HG03432 (cell line): ENCODE measurements around the gene OPRL1.

ENCODE experiments used
- ATAC-seq: cut with Tn5 transposase; IDR thresholded peaks from one replicate; pipeline ENCODE4 v1.9.1; 2021; ENCODE audit warnings: mild to moderate bottlenecking, moderate library complexity; ENCODE audit not compliant: unreplicated experiment

OPRL1 gene

GRCh38 chr20:64042054-64042781 is 37.7 kb upstream of the OPRL1 start:
- ATAC-seq: no peak

- no peak for ATAC-seq
These were observed 36.1 kb upstream of the OPRL1 start for GRCh38 chr20:64043768-64044167.

- ATAC-seq: no peak
These were observed 35.2 kb upstream of the OPRL1 start for GRCh38 chr20:64044484-64045247.

GRCh38 chr20:64045346-64046011 is 34.4 kb upstream of the OPRL1 start:
- ATAC-seq: no peak

- ATAC-seq: no peak
These were observed 32.9 kb upstream of the OPRL1 start for GRCh38 chr20:64047046-64047389.

GRCh38 chr20:64047968-64048401 is 31.9 kb upstream of the OPRL1 start:
- no peak for ATAC-seq

GRCh38 chr20:64048402-64049044 is 31.4 kb upstream of the OPRL1 start:
- ATAC-seq: no peak

- ATAC-seq: no peak
These were observed 30.6 kb upstream of the OPRL1 start, which contains the start of gene SOX18 for GRCh38 chr20:64049060-64049877. TSS of gene SOX18 (minus strand) at chr20:64049639. CDS start at chr20:64049516, 123 bp downstream.

- no peak for ATAC-seq
These were observed 30.0 kb upstream of the OPRL1 start for GRCh38 chr20:64049878-64050260.

GRCh38 chr20:64050261-64051032 is 29.4 kb upstream of the OPRL1 start:
- no peak for ATAC-seq

- ATAC-seq: no peak
These were observed 28.8 kb upstream of the OPRL1 start for GRCh38 chr20:64051033-64051452.

GRCh38 chr20:64051561-64052325 is 28.1 kb upstream of the OPRL1 start:
- no peak for ATAC-seq

GRCh38 chr20:64052326-64052722 is 27.6 kb upstream of the OPRL1 start:
- ATAC-seq: no peak

GRCh38 chr20:64052987-64053840 is 26.7 kb upstream of the OPRL1 start:
- no peak for ATAC-seq

GRCh38 chr20:64053841-64054661 is 25.8 kb upstream of the OPRL1 start:
- no peak for ATAC-seq

- no peak for ATAC-seq
These were observed 24.4 kb upstream of the OPRL1 start for GRCh38 chr20:64055396-64055892.
